ENCODE results near the gene CD151.

Gene CD151

DNA sequence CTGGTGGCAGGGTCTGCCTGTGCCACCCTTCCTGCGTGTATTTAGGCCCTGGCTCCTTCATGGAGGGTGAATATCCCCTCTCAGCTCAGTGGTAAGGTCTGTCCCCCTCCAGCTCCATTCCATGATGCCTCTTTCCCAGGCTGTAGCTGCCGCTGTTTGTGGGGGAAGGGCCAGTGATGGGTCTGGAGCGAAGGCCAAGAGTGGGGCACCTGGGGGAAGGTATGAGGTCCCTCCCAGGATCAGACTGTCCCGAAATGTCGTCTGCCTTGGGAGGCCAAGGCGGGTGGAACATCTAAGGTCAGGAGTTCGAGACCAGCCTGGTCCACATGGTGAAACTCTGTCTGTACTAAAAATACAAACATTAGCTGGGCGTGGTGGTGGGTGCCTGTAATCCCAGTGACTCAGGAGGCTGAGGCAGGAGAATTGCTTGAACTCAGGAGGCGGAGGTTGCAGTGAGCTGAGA lies 1.1 kb downstream of the CD151 start:
- H3K27ac ChIP-seq = peak overlapping the region; percentile 97
- TF ChIP-seq, protein P1, sequence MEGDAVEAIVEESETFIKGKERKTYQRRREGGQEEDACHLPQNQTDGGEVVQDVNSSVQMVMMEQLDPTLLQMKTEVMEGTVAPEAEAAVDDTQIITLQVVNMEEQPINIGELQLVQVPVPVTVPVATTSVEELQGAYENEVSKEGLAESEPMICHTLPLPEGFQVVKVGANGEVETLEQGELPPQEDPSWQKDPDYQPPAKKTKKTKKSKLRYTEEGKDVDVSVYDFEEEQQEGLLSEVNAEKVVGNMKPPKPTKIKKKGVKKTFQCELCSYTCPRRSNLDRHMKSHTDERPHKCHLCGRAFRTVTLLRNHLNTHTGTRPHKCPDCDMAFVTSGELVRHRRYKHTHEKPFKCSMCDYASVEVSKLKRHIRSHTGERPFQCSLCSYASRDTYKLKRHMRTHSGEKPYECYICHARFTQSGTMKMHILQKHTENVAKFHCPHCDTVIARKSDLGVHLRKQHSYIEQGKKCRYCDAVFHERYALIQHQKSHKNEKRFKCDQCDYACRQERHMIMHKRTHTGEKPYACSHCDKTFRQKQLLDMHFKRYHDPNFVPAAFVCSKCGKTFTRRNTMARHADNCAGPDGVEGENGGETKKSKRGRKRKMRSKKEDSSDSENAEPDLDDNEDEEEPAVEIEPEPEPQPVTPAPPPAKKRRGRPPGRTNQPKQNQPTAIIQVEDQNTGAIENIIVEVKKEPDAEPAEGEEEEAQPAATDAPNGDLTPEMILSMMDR (conservative IDR thresholded peaks at IDR 0.05) = no peak
- TF ChIP-seq ZFX (IDR thresholded peaks at IDR 0.05) = no peak

DNA sequence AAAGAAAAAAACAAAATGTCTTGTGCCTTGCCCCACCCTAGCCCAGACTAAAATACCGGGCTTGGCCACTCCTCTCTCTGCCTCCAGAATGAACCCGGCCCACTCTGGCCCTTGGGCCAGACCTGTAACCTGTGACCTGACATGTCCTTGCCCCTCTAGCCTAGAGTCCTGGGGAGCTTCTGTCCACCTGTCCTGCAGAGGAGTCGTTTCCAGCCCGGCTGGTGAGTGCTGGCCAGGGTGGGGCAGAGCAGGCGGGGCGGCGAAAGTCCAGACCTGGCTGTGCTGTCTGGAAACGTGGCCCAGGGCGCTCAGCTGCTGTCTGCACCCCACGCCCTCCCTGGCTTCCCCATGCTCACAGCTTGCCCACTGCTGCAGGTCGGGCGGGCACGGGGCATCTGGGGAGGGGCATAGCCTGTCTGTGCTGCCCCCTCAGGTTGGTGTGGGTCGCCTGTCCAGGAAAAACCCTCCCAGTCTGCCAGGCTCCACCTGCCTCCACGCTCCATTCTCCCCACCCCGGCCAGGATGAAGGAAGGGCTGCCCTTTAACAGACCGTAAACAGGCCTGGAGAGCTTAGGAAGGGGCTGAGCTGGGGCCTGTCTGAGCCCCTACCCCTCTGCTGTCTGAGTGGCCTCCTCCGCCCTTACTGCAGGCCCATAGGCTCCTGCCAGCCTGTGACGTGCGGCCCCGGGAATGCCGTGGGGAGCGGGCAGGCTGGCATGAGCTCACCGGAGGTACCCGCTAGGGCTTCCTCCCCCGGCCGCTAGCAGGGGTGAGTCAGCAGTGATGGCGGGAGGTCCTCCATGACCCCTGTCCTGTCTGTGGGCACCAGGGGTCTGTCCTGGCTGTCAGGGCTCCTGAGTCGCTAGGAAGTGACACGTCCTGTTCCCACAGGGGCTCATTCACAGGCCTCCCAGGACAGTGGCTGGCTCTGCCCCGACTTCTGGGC lies 1.9 kb downstream of the CD151 start:
- H3K27ac ChIP-seq = peak overlapping the region; percentile 97
- TF ChIP-seq, protein P1 (conservative IDR thresholded peaks at IDR 0.05) = no peak
- TF ChIP-seq ZFX (IDR thresholded peaks at IDR 0.05) = no peak

DNA sequence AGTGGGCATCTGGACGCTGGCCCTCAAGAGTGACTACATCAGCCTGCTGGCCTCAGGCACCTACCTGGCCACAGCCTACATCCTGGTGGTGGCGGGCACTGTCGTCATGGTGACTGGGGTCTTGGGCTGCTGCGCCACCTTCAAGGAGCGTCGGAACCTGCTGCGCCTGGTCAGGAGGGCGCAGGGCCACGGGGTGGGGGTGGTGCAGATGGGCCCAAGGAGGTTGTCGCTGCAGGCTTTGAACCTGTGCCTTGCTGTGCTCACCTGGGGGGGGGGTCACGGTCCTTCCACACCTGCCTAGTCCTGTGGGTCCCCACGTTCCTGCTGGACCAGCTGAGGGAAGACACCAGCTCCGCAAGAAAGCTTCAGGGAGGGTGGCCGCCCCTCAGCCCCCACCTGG lies 3.5 kb downstream of the CD151 start:
- H3K27ac ChIP-seq = no peak overlapping the region
- TF ChIP-seq ZFX (IDR thresholded peaks at IDR 0.05) = no peak
- TF ChIP-seq, protein P1 (conservative IDR thresholded peaks at IDR 0.05) = no peak

DNA sequence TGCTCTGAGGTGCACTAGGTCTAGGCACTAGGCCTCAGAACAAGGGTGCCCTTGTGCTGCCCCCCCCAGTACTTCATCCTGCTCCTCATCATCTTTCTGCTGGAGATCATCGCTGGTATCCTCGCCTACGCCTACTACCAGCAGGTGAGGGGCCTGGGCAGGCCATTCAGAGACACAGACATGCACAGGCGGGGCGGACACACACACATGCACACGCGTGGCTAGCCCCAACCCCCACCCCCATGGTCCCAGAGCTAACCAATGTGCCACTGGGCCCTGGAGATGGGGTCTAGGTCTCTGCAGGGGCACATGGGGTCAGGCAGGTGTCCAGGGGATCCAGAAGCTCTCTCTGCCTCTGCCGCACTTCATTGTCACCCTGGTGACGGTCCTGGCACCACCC lies 3.9 kb downstream of the CD151 start:
- no peak overlapping the region for H3K27ac ChIP-seq
- TF ChIP-seq, protein P1 (conservative IDR thresholded peaks at IDR 0.05) = no peak
- no peak for TF ChIP-seq ZFX (IDR thresholded peaks at IDR 0.05)

DNA sequence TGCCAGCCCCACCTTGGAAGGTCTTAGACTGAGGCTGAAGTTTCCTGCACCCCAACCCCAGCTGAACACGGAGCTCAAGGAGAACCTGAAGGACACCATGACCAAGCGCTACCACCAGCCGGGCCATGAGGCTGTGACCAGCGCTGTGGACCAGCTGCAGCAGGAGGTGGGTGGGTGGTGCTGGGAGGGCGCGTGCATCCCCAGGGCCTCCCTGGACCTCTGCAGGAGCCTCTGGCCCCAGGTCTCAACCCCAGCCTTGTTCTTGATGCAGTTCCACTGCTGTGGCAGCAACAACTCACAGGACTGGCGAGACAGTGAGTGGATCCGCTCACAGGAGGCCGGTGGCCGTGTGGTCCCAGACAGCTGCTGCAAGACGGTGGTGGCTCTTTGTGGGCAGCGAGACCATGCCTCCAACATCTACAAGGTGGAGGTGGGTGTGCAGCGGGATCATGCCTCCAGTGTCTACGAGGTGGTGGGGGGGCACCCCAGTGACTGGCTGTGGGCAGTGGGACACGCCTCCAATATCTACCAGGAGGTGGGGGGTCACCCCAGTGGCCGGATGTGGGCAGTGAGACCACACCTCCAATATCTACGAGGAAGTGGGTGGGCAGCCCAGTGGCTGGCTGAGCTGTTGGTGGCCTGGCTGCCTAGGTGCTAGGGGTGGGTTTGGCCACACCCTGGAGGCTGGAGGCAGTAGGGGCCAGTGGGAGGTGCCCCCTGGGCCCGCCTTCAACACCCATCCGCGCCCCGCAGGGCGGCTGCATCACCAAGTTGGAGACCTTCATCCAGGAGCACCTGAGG lies 4.6 kb downstream of the CD151 start:
- TF ChIP-seq, protein P1 (conservative IDR thresholded peaks at IDR 0.05) = no peak
- TF ChIP-seq ZFX (IDR thresholded peaks at IDR 0.05) = no peak
- H3K27ac ChIP-seq = no peak overlapping the region

DNA sequence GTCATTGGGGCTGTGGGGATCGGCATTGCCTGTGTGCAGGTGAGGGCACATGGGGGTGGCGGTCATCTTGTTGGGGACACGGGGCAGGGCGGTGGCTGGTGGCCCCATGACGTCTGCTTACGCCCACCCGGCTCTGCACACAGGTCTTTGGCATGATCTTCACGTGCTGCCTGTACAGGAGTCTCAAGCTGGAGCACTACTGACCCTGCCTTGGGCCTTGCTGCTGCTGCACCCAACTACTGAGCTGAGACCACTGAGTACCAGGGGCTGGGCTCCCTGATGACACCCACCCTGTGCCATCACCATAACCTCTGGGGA lies 5.2 kb downstream of the CD151 start:
- no peak for TF ChIP-seq ZFX (IDR thresholded peaks at IDR 0.05)
- TF ChIP-seq, protein P1 (conservative IDR thresholded peaks at IDR 0.05) = no peak
- no peak overlapping the region for H3K27ac ChIP-seq
